ENCODE data around the gene C5orf63.
"Not testable (repeated sequence)": the region's sequence is repeated elsewhere in the genome, so short reads cannot be mapped to it uniquely, and the experiment has no call there.

The C5orf63 gene

GRCh38 chr5:127005282-127005681, 68.0 kb downstream of the C5orf63 start:
- not testable (repeated sequence) for DNase-seq

- no peak for DNase-seq
Observed at GRCh38 chr5:127004721-127005120, 68.6 kb downstream of the C5orf63 start.

- no peak for DNase-seq
Observed at GRCh38 chr5:127003798-127004495, 69.4 kb downstream of the C5orf63 start.

GRCh38 chr5:127002390-127002789, 70.9 kb downstream of the C5orf63 start:
- no peak for DNase-seq

GRCh38 chr5:127001621-127002296, 71.5 kb downstream of the C5orf63 start:
- DNase-seq = no peak
